GM12873 (cell line): ENCODE measurements around the gene KRT37.

Experiments used
- CTCF ChIP-seq: IDR thresholded peaks from 2 replicates; pipeline ENCODE4 v1.5.1; 2012; ENCODE audit warnings: low read depth, mild to moderate bottlenecking, moderate library complexity, low read length, control low read depth; ENCODE audit not compliant: insufficient read depth; ENCODE audit errors: missing control alignments

KRT37 gene

GRCh38 chr17:41421617-41422016 lies 2.8 kb downstream of the KRT37 start:
- no peak for TF ChIP-seq CTCF

GRCh38 chr17:41421116-41421515 lies 3.3 kb downstream of the KRT37 start:
- TF ChIP-seq CTCF = no peak

GRCh38 chr17:41420134-41420533 lies 4.3 kb downstream of the KRT37 start:
- TF ChIP-seq CTCF = no peak

- TF ChIP-seq CTCF = no peak
Observed at GRCh38 chr17:41419716-41420115, 4.7 kb downstream of the KRT37 start.

- no peak for TF ChIP-seq CTCF
Observed at GRCh38 chr17:41418116-41418860, 6.1 kb downstream of the KRT37 start.

- peak; percentile 75 for TF ChIP-seq CTCF
Observed at GRCh38 chr17:41417576-41418015, 6.8 kb downstream of the KRT37 start.

- no peak for TF ChIP-seq CTCF
Observed at GRCh38 chr17:41417127-41417526, 7.3 kb downstream of the KRT37 start.
